Measurements from ENCODE around the gene CCDC12.

GRCh38 chr3:46991406-46992165 lies 15.0 kb upstream of the CCDC12 start:
- no peak for TF ChIP-seq EZH2phosphoT487 (IDR thresholded peaks at IDR 0.05; ENCODE audit: insufficient read depth, low read depth)
- TF ChIP-seq EZH2 (IDR thresholded peaks at IDR 0.05; ENCODE audit: insufficient read depth, poor library complexity, severe bottlenecking) = no peak

All from GM23248 (cell line).